NCI-H1417 treated with DMSO at 0.1 percent for 48 hours (cell line): ENCODE data around the gene PHGDH.

ENCODE experiments used
- DNase-seq: peaks from one replicate; lab custom pipeline; 2025; lab: John Stamatoyannopoulos, UW

Gene PHGDH

DNA sequence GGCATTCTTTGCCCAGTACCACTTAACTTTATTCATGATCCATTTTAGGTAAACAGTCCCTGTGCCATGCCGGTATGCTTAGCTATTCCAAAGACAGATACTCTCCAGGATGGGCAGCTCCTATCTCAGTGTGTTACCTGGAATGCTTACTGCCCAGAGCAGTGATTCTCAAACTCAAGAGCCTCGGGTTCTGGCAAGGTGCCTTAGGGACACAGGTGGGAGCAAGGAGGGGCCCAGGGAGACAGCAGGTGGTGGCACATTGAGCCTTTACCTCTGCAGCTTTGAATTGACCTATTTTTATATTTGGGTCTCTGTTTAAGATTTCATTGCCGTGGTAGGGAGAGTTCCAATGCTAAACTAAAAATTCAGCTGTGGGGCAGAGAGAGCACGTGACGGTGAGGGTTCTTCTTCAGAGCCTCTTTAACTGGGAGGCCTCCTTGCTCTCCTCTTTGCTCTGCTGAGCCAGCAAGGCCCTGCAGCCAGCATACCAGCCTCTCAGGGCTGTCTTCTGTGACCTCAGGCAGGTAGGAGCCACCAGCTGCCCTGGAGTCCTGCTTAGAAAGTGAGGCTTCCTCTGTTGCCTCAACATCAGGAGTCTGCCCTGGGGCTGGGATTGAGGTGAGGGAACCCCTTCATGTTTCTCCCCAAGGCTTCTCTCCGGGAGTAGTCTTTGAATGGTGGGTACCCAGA is 20.2 kb downstream of the PHGDH start:
- no peak for DNase-seq

DNA sequence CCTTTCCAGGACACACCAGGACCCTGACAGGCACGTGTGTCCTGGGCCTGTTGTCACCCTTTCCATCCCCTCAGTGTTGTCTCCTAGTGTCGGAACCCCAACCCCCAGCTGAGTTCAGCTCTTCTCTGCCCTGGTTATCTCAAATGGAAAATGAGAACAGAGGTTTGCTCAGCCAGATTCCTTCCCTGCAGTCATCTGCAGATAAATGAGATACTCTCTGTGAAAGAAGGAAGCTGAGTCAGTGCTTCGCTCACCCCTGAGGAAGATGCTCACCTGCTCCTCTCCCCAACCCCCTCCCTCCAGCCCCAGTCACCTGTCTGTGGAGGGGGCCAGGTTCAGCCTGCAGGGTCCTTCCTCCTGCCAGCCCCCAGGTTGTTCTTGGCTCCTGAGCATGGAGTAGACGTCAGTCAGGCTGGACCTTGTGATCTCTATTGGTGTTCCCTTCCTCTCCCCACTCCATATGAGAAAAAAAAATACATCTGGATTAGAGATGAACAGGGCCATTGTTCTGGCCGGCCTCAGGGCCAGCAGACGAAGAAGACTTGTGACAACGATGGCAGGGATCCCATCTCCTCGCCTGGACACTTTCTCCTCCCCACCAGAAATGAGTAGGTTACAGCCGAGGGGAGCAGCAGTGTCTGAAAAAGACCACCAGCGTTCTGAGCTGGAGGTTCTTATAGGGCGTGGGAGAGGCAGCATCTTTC is 20.9 kb downstream of the PHGDH start:
- DNase-seq: no peak

DNA sequence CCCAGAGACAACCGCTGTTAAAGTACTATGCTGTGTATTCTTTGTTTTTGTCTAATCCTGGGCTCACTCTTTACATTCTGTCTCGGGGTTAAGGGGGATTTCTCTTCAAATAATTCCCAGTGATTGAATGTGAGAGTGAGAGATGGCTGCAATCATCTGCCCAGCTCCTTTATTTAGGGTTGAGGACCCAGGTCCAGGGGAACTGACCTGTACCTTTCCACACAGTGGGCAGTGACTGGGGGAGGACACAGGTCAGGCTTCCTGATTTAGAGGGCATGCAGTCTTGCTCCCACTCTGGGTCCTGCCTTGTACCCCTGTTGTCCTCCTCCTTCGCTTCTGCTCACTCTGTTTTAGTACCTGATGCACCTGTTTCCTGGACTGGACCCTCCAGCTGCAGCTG is 22.0 kb downstream of the PHGDH start:
- DNase-seq: no peak

DNA sequence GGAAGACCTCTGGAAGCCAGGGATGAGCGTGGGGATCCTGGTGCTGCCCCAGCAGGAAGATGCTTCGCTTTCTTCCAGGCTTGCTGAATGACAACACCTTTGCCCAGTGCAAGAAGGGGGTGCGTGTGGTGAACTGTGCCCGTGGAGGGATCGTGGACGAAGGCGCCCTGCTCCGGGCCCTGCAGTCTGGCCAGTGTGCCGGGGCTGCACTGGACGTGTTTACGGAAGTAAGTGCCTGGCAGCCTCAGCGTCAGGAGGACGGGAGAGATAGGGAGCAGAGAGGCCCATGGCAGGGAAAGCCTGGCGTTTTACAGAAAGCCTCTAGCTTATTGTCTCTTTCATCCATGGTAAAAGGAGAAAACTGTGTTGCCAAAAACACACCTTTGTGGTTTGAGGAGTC is 23.5 kb downstream of the PHGDH start:
- no peak for DNase-seq

DNA sequence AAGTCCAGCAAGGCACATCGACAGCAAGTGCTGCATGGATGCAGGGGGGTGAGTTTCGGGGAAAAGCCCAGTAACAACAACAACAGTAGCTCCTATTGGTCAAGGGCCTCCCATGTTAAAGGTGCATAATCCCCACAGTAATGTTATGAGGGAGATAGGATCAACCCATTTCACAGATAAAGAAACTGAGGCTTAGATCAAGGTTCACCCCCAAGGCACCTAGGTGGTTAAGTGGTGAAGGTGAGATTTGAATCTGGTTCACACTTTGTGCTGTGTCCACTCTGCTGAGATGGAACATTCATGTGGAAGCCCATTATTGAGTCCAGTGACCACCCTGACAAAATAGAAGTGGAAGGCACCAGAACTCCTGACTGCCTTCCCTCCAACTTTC is 24.9 kb downstream of the PHGDH start:
- no peak for DNase-seq

DNA sequence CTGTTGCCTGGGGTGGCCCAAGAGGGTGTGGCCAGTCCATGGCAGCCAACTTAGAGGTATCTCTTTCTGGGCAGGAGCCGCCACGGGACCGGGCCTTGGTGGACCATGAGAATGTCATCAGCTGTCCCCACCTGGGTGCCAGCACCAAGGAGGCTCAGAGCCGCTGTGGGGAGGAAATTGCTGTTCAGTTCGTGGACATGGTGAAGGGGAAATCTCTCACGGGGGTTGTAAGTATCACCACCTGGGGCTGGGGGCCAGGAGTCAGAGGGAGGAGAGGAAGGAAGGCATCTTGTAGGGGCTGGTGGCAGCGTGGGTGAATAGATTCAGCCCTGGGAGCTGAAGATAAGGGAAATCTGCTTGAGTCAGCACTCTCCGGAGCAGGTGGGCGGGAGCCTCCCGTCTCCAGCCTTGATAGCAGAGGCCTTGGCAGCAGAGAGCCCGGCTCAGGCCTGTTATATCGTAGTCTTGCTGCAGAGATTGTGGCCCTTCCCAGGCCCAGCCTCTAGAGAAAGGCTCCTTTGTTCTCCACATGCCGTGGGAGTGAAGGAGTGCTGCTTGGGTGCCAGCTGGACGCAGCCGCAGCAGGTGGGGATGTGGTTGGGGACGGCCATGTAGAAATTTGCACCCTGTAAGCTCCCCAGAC is 25.4 kb downstream of the PHGDH start:
- no peak for DNase-seq

DNA sequence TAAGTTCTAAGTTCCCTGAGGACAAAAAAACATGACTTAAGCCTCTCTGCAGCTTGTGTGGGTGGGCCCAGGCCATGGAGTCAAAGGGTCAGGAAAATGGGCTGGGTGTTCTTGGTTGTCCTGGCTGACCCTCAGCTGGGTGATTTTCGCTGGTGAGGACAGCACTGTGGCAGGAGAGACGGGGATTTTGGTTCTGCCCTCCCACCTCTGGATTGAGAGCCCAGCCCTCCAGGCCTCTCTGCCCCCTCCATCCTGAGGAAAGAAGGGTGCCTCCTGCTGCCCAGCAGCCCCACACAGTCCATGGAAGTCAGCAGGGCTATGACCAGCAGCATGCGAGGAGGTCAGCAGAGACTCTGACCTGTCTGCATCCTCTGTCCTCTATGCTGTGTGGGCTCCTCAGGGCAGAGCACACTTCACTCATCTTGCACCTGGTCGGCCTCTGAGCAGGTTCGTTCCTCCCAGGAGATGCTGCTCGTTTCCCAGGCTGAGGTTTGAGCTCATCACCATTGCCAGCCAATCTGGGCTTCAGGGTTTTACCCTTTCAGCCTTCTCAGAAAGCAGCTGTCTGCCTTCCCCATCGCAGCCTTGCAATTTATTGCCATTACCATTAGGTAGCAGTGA is 26.5 kb downstream of the PHGDH start:
- DNase-seq: no peak

DNA sequence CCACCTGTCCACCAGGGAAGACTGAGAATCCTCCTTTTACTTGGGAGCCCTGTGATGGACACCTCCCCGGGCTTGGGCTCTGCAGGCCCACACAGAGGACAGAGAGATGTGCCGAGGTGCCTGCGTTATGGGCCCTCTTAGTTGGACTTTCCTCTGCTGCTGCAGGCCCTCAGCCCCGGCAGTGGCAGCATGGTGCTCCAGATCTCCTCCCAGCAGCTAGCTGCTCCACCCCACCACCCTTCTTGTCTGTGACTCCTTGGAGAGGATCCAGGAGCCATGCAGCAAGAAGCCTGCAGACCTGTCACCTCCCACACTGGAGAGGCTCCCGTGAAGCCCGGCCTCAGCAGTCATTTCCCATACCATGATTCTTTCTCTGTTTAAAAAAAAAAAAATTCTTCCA is 27.4 kb downstream of the PHGDH start:
- no peak for DNase-seq

DNA sequence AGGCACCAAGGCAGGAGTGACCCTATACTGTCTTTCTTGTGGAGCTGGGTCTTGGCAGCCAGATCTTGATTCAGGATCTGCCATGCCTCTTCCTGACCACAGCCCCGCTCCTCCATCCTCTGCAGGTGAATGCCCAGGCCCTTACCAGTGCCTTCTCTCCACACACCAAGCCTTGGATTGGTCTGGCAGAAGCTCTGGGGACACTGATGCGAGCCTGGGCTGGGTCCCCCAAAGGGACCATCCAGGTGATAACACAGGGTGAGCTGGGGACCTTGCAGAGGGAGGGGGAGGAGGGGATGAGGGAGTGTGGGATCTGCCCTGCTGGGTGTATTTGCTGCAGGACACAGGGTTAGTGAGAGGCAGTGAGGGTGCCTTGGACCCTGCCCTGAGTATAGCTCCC is 28.5 kb downstream of the PHGDH start:
- no peak for DNase-seq

DNA sequence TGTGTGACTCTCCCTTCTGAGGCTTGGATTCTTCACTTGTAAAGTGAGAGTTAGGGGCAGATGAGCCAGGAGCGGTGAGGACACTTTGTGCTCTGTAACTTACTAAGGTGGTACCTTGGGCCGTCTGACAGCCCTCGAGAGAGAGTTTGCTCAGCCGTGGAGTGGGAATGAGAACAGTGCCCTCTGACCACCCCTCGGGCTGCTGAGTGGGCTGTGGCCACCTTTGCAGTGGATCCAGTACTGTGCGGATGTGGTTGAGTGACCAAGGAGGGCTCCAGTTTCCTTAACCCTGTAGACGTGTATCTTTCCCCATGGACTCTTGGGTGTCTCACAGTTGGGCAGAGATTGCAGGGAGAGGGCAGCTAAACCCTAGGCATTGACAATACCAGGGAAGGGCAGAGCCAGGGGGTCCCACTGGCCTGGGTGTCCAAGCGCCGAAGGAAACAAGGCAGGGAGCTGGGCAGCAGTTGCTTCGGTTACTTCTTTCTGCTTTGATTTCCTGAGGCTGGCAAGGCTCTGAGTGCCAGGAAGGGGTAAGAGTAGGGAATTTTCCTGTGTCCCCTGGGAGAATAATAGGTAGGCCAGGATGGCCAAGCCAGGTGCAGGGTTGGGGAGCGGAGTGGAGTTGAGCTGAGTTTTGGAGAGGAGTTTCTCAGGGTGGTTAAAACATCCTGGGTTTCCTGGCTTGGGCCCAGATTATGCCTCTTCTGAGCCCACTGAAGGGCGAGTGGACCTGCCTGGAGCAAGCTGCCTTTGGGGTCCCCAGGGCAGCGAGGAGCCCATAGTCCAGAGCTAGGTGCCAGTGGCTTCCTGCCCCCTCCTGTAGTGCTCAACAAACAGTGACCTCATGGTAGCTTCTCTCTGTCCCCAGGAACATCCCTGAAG is 29.4 kb downstream of the PHGDH start:
- DNase-seq: no peak

DNA sequence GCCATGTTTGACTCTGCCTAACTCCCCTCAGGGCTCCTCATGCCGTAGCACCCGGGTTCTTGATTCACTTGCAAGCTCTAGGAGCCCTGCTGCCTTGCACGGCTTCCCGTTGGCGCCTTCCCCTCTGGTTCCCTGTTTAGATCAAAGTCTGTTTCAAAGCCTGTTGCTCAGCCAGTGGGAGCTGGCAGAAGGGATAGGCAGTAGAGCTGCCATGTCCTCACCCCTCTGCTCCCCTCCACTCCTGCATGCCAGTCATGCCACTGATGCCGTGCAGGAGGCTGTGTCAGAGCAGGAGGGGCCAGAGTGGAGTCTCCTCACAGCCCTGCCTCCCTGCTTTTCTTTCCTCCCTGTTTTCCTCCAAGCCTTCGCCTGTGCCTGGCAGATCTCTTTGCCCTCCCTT is 30.5 kb downstream of the PHGDH start:
- DNase-seq: no peak

DNA sequence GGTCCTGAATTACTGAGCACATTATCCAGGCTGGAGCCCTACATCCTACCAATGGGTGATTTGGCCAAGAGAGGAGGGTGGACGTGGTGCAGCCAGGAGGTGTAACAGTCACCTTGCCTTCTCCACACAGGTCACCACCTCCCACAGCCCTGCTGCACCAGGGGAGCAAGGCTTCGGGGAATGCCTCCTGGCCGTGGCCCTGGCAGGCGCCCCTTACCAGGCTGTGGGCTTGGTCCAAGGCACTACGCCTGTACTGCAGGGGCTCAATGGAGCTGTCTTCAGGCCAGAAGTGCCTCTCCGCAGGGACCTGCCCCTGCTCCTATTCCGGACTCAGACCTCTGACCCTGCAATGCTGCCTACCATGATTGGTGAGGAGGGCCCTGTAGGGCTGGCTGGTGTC is 30.9 kb downstream of the PHGDH start:
- DNase-seq: no peak

DNA sequence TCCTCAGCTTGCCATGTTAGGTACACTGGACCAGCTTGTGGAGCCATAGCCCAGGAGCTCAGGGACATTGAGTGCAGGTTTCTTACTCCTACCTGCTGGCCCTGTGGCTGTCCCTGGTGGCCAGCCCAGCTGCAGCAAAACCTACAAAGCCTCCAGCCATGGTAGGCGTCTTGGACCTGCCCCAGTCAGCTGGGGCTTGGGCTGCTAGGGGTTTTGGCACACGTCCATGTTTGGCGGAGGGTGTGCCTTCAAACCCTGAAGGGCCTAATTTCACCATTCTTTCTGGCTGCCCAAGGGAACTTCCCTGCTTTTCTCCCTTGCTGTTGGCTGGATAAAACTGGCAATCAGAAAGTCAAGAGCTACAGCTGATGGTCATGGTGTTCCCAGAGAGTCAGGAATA is 31.6 kb downstream of the PHGDH start:
- no peak for DNase-seq

DNA sequence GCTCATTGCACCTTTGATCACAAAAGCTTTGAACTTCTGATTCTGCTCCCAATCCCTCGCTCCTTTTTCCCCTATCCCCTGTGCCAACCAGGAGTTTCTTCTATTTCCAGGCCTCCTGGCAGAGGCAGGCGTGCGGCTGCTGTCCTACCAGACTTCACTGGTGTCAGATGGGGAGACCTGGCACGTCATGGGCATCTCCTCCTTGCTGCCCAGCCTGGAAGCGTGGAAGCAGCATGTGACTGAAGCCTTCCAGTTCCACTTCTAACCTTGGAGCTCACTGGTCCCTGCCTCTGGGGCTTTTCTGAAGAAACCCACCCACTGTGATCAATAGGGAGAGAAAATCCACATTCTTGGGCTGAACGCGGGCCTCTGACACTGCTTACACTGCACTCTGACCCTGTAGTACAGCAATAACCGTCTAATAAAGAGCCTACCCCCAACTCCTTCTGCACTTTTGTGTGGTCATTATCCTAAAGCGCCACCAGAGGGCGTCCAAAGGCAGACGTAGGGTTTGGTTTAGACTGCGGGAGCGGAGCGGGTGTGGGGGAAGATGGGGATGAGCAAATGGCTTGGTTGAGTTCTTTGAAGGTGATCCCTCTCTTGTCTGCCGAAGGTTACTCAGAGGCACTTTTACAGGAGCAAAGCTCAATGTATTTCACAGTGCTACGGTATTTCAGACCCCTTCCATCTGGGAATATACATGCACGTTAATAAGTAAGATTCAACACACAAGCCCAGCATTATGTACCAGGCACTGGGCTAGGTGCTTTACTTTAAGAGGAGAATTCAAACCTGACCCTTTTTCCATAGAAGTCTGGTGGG is 32.3 kb downstream of the PHGDH start:
- DNase-seq: peak; percentile 5

DNA sequence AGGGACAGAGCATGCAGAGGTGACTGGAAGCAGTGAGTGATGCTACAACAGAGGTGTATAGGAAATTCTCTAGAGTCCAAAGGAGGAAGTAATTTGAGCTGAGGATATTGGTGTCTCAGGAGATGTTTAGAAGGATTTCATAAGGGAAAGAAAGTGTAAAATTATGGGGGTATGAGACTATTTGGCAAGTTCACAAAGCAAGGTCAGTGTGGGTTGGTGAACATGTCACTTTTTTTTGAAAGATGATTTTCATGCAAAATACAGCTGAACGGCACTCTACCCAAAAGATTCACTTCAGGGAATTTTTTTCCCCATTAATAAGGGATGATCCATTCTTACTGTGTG is 32.8 kb downstream of the PHGDH start:
- no peak for DNase-seq

DNA sequence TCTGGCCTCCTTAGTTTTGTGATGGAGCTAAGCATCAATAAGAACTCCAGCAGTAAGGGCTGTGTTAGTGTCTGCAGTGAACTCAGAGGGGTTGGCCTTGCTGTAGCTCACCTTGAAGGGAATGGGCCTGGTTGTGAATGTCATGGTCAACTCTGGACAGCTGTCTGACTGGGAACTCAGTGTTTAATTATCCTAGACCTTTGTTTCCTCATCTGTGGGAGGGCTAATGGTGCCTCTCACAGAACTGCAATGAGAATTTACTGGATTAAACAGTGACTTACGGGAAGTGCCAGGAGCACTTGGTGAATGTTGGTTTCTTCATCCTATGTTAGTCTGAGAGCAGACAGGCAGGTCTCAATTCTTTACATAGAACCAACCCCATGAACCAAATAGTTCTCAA is 33.3 kb downstream of the PHGDH start:
- no peak for DNase-seq

DNA sequence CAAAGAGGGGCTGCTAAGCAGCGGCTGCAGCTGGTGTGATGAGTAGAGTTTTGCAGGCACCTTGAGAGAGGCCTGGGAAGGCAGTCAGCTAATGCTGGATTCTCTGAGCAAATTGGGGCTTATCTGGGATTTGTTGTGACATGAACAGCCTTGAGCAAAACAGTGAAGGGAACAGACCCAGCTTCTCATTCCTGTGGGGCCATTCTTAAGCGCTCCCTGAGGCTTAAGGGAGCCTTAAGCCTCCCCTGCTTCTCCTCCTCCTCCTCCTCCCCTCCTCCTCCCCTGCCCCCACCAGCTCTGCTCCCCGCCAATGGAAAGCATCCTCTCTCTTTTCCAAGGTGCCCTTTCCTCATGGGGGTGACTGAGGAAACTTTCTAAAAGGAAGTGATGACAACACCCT is 35.7 kb downstream of the PHGDH start:
- DNase-seq: no peak

DNA sequence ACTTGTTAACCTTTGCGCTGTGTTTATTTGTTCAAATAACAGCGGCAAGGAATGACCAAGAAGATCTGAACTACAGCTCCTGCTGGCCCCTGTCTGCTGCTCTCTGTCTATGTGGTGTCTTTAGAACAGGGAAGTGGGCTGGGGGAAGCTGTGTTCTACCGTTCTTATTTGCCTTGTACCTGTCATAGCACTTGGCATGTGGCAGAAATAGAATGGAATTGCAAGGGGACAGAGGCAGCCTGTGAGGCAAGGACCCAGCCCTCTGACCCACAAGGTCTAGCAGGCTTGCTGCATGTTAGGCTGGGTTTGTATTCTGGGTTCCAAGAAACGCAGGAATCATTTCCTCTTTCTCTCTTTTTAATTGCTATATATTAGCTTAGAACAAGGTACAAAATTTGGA is 36.3 kb downstream of the PHGDH start:
- no peak for DNase-seq

DNA sequence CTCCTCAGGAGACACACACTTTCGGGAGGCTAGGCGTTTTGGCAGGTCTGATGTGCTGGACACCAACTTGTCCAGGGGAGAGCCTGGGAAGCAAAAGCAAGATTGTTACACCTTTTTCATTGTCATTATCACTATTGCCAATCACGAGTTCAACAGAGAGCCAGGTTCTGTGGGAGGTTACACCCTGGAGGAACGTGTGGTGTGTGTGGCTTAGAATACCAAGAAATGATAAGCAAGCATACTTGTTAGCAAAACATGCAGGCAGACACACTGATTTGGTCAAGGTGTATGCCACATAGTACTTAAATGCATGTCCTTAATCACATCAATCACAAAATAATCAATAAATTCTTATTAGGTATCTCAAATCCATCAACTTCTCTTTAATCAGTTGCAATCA is 40.9 kb downstream of the PHGDH start:
- DNase-seq: no peak

DNA sequence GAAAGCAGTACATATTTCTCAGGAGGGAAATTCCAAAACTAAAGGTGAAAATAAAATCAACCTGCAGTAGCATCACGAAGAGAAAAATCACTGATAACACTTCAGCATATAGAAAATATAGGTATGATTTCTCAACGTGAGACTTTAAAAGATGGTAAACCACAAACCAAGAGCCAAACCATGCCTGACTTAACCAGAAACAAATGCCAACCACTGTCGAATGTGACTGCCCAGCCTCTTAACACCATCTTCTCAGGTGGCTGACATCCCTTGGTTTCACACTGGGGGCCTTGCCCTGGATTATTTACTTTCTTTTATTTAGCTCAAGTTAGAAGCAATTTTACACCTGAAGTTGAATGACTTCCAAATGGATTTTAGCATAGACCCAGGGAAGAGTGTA is 46.9 kb downstream of the PHGDH start:
- no peak for DNase-seq

DNA sequence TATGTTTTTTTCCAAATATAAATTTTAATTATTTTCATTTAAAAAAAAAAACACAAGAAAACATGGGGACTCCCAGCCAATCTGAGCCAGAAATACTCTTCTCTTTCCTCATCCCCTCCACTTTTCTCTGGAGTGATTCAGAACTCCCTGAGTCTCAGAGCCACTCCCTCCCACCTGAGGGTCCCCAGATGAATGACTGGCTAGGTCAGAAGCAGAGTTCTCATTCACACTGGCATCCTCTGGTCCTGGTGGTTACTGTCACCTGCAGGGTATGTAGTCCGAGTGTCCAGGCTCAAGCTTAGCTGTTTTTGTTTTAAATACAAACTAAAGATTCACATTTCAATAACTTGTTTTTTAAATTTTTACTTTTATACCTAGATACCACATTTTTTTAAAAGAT is 50.7 kb downstream of the PHGDH start:
- no peak for DNase-seq
